Right ventricle myocardium inferior (tissue), 1 donor: ENCODE measurements around the gene TCN1. TPM values are rescaled to one million over a fixed set of nuclear protein-coding genes. Genes with fewer than 3 reads are reported as not detected.
"Not testable (repeated sequence)": the region's sequence is repeated elsewhere in the genome, so short reads cannot be mapped to it uniquely, and the experiment has no call there.

Source experiments
- ATAC-seq: fragments of 200-7000 bp; cut with Tn5 transposase; one replicate; pipeline ENCODE4 v1.9.1; 2020; ENCODE audit warnings: mild to moderate bottlenecking, moderate library complexity
- DNase-seq: peaks from one replicate; pipeline ENCODE4 v3.0.0; 2021; ENCODE audit errors: missing footprints
- intact Hi-C: fragments of 100-400 bp; cut with DNase I; formaldehyde crosslinking; loops from one replicate; pipeline ENCODE4 v1.11.0; 2022
- total RNA-seq: library from RNA; stranded (reverse); fragmentation: NEBNext Ultra II Directional; extraction: Animal tissue kit (Norgen Biotek cat#: 25700); gene quantifications from one replicate; pipeline ENCODE4 v1.2.1, GENCODE V29; 2021
- donor health status: DM: no; HTN: yes; CAD: no; lungs with severe emphysema.

Gene TCN1
- total RNA-seq, 1 donor from 2014 or later = not detected

- ATAC-seq = no peak
- intact Hi-C loops = no loop called here
- DNase-seq = no peak
Measured at GRCh38 chr11:59862252-59862651, 4.0 kb downstream of the TCN1 start.

GRCh38 chr11:59859673-59860072, 6.6 kb downstream of the TCN1 start:
- DNase-seq (no peak), ATAC-seq (no peak)
- intact Hi-C loops = no loop called here

GRCh38 chr11:59857439-59858434, 8.6 kb downstream of the TCN1 start:
- intact Hi-C loops = no loop called here
- DNase-seq (no peak), ATAC-seq (no peak)

- no peak for ATAC-seq
- intact Hi-C loops = no loop called here
Measured at GRCh38 chr11:59854871-59855270, 11.4 kb downstream of the TCN1 start.

GRCh38 chr11:59851416-59851815, 14.9 kb downstream of the TCN1 start:
- DNase-seq, ATAC-seq, intact Hi-C loops: not testable (repeated sequence)

More at GRCh38 chr11:59854871-59855270, 11.4 kb downstream of the TCN1 start:
- DNase-seq = no peak

GRCh38 chr11:59849551-59849950, 16.7 kb downstream of the TCN1 start:
- ATAC-seq, DNase-seq, intact Hi-C loops: not testable (repeated sequence)

- intact Hi-C loops = no loop called here
- no peak for ATAC-seq
- no peak for DNase-seq
Measured at GRCh38 chr11:59849129-59849528, 17.2 kb downstream of the TCN1 start.

- ATAC-seq, DNase-seq, intact Hi-C loops: not testable (repeated sequence)
Measured at GRCh38 chr11:59848439-59848838, 17.8 kb downstream of the TCN1 start.

- DNase-seq = no peak
- no peak for ATAC-seq
- intact Hi-C loops = no loop called here
Measured at GRCh38 chr11:59847626-59848025, 18.7 kb downstream of the TCN1 start.

GRCh38 chr11:59846556-59846955, 19.7 kb downstream of the TCN1 start:
- DNase-seq = no peak
- intact Hi-C loops = no loop called here
- ATAC-seq = no peak

- intact Hi-C loops = no loop called here
- ATAC-seq (no peak), DNase-seq (no peak)
Measured at GRCh38 chr11:59845399-59845798, 20.9 kb downstream of the TCN1 start, which contains the start of gene CBLIF. CBLIF (minus strand) TSS chr11:59845499; CDS start chr11:59845453, 46 bp downstream.

GRCh38 chr11:59842316-59842715, 24.0 kb downstream of the TCN1 start:
- DNase-seq = no peak
- intact Hi-C loops = no loop called here
- ATAC-seq = no peak

GRCh38 chr11:59841514-59841913, 24.8 kb downstream of the TCN1 start:
- DNase-seq (no peak), ATAC-seq (no peak)
- intact Hi-C loops = no loop called here

- DNase-seq = no peak
- intact Hi-C loops = no loop called here
- no peak for ATAC-seq
Measured at GRCh38 chr11:59839615-59840014, 26.7 kb downstream of the TCN1 start.

GRCh38 chr11:59833602-59834001, 32.7 kb downstream of the TCN1 start:
- ATAC-seq = no peak
- intact Hi-C loops = no loop called here
- no peak for DNase-seq

GRCh38 chr11:59829358-59829757, 36.9 kb downstream of the TCN1 start:
- no peak for DNase-seq
- ATAC-seq = no peak
- intact Hi-C loops = no loop called here

- DNase-seq (no peak), ATAC-seq (peak; percentile 69)
- intact Hi-C loops = loop anchor here (2.0 to 5.0 kb wide), 3 partner anchors 94 to 369 kb away; no protein-coding TSS in a partner anchor
Measured at GRCh38 chr11:59822989-59823566, 43.2 kb downstream of the TCN1 start.

- intact Hi-C loops = no loop called here
- ATAC-seq (no peak), DNase-seq (no peak)
Measured at GRCh38 chr11:59818572-59818971, 47.7 kb downstream of the TCN1 start.

GRCh38 chr11:59816434-59816833, 49.9 kb downstream of the TCN1 start:
- DNase-seq, ATAC-seq, intact Hi-C loops: not testable (repeated sequence)

- intact Hi-C loops = no loop called here
- DNase-seq (no peak), ATAC-seq (no peak)
Measured at GRCh38 chr11:59815754-59816153, 50.5 kb downstream of the TCN1 start.
